Measurements from ENCODE around the gene OR2H1.

DNA sequence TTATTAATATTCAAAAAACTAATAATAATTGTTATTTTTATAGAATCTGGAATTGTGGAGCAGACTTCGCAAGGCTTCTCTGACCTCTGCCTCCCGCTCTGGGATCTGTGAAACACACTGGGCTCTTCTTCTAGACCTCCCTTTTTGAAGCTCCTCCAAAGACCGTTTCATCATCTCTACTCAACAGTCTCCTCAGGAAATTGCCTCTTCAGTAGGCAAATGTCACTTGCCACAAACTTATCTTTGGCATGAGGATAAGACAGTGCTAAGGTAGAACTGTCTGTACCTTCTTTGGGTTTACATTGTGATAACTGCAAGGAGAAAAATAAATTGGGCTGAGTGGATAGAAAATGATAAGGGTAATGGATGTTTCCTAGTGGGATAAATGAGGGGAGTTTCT, 33.1 kb downstream of the OR2H1 start:
- TF ChIP-seq, protein P1, sequence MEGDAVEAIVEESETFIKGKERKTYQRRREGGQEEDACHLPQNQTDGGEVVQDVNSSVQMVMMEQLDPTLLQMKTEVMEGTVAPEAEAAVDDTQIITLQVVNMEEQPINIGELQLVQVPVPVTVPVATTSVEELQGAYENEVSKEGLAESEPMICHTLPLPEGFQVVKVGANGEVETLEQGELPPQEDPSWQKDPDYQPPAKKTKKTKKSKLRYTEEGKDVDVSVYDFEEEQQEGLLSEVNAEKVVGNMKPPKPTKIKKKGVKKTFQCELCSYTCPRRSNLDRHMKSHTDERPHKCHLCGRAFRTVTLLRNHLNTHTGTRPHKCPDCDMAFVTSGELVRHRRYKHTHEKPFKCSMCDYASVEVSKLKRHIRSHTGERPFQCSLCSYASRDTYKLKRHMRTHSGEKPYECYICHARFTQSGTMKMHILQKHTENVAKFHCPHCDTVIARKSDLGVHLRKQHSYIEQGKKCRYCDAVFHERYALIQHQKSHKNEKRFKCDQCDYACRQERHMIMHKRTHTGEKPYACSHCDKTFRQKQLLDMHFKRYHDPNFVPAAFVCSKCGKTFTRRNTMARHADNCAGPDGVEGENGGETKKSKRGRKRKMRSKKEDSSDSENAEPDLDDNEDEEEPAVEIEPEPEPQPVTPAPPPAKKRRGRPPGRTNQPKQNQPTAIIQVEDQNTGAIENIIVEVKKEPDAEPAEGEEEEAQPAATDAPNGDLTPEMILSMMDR (IDR thresholded peaks at IDR 0.05): no peak
- no peak for TF ChIP-seq POLR2A (IDR thresholded peaks at IDR 0.05)

Data from testis (tissue), 2 donors.